NCI-H1930 (cell line): ENCODE data around the gene CCDC32.

Experiments used
- DNase-seq, 2 experiments: peaks; one replicate each; lab custom pipeline; 2025; lab: John Stamatoyannopoulos, UW

CCDC32 gene

GRCh38 chr15:40565333-40566238, 744 bp upstream of the CCDC32 start:
- no peak for DNase-seq

GRCh38 chr15:40563426-40563825, 1.4 kb downstream of the CCDC32 start:
- no peak for DNase-seq

- DNase-seq, result no peak
Observed at GRCh38 chr15:40562691-40563090, 2.2 kb downstream of the CCDC32 start.

DNA sequence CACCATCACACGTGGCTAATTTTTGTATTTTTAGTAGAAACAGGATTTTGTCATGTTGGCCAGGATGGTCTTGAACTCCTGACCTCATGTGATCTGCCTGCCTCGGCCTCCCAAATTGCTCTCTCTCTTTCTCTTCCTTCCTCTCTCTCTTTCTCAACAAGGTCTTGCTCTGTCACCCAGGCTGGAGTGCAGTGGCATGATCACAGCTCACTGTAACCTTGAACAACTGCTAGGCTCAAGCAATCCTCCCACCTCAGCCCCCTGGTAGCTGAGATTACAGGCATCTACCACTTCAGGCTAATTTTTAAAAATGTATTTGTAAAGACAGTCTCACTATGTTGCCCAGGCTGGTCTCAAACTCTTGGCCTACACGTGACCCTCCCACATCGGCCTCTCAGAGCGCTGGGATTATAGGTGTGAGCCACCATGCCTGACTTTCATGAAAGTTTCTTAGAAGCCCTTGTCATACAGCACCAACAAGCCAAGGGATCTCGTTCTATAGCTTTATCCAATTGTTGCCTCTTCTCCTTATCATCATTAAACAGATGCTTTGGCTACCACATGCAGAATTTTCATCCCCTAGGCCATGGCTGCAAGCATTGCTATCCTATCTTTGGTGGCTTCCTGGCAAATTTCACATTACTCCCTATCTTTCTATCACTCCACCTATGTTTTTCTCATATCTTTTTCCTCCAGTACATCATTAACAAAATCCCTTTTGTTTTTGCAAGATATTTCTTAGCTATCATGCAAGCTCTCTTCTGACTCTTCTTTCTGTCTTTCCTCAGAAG, 5.7 kb downstream of the CCDC32 start:
- no peak for DNase-seq

DNA sequence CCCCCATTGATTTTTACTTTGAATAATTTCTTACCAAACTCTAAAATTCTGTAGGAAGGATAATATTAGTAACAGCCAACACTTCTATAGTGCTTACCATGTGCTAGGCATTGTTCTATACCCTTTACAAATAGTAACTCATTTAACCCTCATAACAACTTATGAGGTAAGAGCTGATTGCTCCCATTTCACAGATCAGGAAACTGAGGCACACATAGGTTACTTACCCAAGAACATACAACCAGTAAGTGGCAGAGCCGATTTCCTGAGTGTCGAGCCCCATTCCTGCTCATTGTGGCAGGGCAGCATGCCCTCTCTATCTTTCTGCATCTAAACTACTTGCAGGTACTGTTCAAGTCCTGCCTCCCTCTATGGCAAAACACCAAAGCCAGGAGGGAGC, 9.0 kb downstream of the CCDC32 start:
- DNase-seq, result no peak

GRCh38 chr15:40554161-40554525, 10.7 kb downstream of the CCDC32 start:
- no peak for DNase-seq

DNA sequence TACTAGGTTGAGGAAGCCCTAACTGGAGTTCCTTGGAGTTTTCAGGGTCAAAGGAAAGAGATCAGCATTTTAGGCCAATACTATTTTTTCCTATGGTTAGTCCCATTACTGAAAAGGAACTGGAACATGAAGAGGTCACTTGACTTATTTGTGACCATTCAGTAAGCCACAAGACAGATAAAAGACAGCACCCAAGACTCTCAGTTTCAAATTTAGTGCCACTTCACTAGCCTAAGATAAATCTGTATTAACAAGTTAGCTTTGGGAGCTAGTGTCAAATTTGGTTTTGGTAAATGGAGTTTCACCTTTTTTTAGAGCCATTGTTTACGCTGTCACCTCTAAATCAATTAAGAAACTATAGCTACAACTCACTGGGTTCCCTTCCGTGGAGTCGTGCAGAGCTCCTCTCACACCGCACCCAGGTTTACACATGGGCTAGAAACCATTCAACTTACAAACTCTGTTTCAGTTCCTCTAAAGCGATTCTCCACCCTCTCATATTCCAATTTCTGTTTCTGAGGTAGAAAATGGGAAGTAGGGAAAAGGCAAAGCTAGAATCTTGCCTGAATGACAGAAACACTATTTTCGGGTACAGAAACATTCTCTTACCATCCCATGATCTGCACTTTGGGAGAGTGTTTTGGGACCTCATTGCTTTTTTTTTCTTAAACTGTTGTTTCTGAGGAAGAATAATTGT, 14.4 kb downstream of the CCDC32 start:
- no peak for DNase-seq

GRCh38 chr15:40549894-40550293, 14.9 kb downstream of the CCDC32 start:
- DNase-seq, result no peak

DNA sequence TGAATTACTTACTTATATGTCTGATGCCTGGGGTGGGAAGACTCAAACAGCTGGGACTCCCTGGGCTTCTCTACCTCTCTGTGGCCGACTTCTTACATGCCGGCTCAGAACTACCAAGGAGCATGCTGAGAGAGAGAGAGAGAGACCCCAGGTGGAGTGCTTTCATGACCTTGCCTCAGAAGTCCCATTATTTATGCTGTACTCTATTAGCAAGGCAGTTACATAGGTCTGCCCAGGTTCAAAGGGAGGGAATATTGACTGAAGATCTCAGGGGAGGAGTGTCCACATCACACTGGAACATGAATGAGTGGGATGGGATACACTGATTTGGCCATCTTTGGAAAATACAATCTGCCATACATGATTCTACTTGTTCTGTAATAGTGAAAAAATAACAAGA, 16.2 kb downstream of the CCDC32 start:
- no peak for DNase-seq

- no peak for DNase-seq
Observed at GRCh38 chr15:40545457-40545856, 19.4 kb downstream of the CCDC32 start.

GRCh38 chr15:40543631-40544294, 21.1 kb downstream of the CCDC32 start:
- DNase-seq, result no peak

- DNase-seq, result no peak
Observed at GRCh38 chr15:40543082-40543481, 21.8 kb downstream of the CCDC32 start.

DNA sequence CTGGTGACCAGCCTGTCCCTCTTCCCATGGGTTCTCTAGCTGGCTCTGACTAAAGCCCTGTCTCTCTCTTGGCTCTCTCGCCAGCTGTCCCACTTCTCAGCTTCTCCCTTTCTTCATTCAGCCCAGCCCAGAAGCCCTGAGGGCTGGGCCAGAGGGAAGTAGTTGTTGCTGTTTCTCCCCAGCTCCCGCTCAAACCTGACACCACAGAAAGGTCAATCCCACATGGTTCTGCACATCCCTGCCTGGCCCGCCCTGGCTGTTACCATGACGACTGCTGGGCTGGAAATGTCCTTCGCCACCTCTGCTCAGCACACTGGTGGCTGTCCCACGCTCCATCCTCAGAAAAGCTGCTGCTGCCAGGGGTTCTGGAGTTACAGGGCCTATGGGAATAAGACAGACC, 25.9 kb downstream of the CCDC32 start:
- no peak for DNase-seq

GRCh38 chr15:40536501-40536900, 28.3 kb downstream of the CCDC32 start:
- no peak for DNase-seq

DNA sequence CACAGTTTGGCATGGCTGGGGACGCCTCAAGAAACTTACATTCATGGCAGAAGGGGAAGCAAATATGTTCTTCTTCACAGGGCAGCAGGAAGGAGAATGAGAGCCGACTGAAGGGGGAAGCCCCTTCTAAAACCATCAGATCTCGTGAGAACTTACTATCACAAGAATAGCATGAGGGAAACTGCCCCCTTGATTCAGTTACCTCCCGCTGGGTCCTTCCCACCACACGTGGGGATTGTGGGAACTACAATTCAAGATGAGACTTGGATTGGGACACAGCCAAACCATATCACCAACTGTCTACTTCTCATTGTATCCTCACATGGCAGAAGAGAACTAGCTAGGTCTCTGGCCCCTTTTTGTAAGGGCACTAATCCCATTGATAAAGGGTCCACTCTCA, 30.5 kb downstream of the CCDC32 start:
- no peak for DNase-seq

DNA sequence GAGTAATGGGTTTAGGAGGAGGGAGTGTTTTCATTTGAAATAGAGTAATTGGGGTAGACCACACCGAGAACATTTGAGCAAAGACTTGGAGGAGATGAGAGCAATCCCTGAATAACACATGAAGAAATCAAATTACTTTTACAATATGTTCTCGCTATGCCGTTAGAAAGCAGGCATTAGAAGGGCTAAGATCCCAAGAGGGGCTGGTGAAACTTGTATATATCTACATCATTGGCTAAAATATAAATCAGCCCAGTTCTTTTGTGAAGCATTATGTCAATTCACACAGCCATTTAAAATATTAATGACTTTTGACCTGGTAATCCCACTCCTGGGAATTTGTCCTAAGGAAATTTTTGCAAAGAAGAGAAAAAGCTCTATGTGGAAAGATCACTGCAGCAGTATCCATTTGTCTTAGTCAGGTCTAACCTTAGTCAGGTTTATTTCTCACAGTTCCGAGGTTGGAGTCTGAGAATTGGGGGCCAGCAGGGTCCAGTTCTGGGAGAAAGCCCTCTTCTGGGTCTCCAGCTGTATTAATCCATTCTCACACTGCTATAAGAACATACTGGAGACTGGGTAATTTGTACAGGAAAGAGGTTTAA, 31.0 kb downstream of the CCDC32 start:
- DNase-seq, result no peak

- DNase-seq, result no peak
Observed at GRCh38 chr15:40528801-40529200, 36.0 kb downstream of the CCDC32 start.

- DNase-seq, result no peak
Observed at GRCh38 chr15:40525855-40526254, 39.0 kb downstream of the CCDC32 start.

GRCh38 chr15:40523611-40524010, 41.2 kb downstream of the CCDC32 start:
- no peak for DNase-seq

DNA sequence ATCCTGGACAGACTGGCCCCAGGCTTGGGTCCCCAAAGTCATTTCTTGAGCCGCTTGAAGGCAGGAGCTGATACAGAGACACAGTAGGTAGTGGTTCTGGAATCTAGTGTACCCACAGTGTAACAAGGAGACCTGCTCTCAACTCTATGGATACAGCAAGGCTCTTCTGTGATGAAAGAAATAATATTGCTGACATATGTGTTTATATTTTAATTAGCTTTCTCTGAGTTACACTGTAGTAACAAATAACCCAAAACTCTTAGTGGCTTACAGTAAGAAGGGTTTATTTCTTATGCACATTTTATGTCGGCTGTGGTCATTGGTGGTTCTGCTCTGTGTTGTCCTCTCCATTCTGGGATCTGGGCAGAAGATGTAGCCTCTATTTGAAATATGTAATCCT, 48.5 kb downstream of the CCDC32 start:
- DNase-seq, result no peak

GRCh38 chr15:40513609-40514008, 51.2 kb downstream of the CCDC32 start:
- no peak for DNase-seq

- no peak for DNase-seq
Observed at GRCh38 chr15:40512440-40512839, 52.4 kb downstream of the CCDC32 start.
